H54 (cell line): ENCODE results near the gene MOSPD3.

ENCODE experiments used
- DNase-seq: peaks from one replicate; pipeline ENCODE4 v3.0.0; 2011; ENCODE audit warnings: low spot score, mixed read lengths; ENCODE audit not compliant: insufficient read length
- FAIRE-seq: peaks from 3 replicates; lab custom pipeline; 2011; peaks lifted over from hg19 to GRCh38; lab: Jason Lieb, UNC
- POLR2A ChIP-seq: IDR thresholded peaks from 2 replicates; pipeline ENCODE4 v1.6.1; 2011; ENCODE audit warnings: low read depth, mild to moderate bottlenecking, low read length

MOSPD3 gene

GRCh38 chr7:100571829-100572116 is 40.6 kb upstream of the MOSPD3 start:
- no peak for TF ChIP-seq POLR2A
- FAIRE-seq (no peak), DNase-seq (no peak)

DNA sequence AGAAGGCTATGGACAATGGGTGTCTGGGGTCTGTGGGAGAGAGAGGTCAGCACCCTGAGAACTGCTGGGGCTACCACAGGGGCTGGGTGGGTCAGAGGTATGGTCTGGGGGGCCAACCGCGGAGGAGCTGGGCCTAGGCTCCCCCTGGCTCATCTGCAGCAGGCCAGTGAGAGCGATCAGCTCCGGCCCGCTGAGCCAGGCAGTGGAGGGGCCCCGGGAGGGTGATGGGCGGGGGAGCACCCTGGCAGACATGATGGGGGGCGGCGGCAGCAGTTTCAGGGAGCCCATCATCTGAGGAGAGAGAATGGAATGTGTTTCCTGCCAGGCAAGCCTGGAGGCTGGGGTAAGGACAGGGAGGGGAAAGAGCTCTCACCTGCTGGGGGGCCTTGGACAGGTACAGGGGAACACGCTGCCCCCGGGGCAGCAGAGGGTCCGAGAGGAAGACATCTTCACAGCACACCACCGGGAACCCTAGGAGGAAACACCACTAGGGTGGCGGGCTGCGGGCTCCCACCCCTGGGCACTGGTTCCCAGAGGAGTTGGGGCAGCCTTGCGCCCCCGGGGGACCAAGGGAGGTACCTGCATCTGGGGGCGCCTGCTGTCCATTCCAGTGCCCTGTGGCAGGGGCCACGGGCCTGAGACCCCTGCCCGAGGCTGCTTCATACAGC is 39.9 kb upstream of the MOSPD3 start:
- TF ChIP-seq POLR2A = no peak
- DNase-seq (no peak), FAIRE-seq (no peak)

DNA sequence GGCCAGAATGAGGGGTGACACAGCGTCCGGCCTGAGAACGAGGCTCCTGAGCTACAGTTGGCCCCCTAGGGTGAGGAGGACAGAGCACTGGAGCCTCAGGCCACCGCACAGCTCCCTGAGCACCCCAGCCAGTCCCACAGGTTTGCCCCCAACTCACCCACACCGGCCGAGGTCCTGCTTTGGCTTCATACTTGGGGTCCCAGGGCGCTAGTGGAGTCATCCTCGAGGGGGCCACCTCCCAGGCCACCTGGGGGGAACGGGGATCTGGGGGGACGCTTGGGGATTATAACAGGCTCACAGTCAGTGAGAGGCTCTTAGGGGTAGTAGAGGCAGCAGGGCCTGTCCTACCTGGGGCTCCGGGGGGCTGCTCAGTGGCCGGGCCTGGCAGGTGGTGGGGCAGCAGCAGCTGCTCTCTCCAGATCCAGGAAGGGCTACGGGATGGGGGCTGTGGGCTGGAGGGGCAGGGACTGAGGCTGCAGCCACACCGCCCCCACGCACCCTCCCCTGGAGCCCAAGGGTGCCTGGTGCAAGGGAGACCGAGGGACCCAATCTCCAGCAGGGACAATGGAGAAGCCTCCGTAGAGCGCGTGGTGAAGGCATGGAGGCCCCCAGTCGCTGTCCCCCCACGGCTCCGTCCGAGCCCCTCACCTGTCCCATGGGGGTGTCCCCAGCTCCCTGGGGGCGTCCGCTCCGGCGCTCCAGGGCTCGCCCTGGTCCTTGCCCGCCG is 39.2 kb upstream of the MOSPD3 start:
- no peak for FAIRE-seq
- no peak for TF ChIP-seq POLR2A
- DNase-seq = no peak

GRCh38 chr7:100573691-100574361 is 38.5 kb upstream of the MOSPD3 start, which contains the start of gene SAP25:
SAP25 (minus strand) TSS chr7:100573900; CDS start chr7:100573742, 158 bp downstream.
- TF ChIP-seq POLR2A = no peak
- FAIRE-seq (no peak), DNase-seq (no peak)

DNA sequence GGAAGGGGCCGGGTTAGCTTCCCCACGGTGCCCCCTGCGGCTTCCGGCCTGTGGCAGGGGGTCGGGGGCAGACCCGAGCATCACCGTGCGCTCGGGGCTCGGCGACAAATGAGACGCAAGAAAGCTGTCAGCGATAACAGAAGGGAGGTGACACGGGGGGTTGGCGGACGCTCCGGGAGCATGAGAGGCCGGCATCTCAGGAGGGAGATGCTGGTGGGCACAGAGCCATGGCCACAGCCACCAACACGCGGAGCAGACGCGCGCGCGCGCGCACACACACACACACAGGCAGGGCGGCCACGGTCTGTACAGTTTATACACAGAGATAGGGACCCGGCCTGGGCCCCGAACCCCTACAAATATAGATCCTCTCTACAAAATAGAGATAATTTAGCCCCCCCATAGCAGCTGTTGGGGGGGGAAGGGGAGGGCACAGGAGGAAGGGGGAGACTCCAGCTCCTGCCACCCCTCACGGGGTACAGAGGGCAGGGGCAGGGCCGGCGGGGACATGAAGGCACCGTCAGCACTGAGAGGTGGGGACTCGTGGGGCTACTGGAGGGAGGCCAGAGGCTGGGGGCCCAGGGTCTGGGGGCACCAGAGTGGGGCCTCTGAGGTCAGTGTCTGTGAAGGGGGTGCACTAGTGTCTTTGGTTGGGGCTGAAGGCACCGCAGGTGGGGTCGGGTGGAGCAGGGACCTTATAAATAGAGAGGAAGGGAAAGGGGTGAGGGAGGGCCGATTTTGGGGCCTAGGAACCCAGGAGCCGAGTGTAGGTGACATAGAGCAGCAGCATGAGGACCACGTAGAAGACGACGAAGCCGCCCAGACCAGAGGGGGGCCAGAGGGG is 37.8 kb upstream of the MOSPD3 start:
- DNase-seq (no peak), FAIRE-seq (no peak)
- no peak for TF ChIP-seq POLR2A

- FAIRE-seq = no peak
- DNase-seq = no peak
- TF ChIP-seq POLR2A = no peak
These were observed 37.1 kb upstream of the MOSPD3 start for GRCh38 chr7:100575206-100575631.

- FAIRE-seq = no peak
- TF ChIP-seq POLR2A = no peak
- no peak for DNase-seq
These were observed 36.5 kb upstream of the MOSPD3 start for GRCh38 chr7:100575746-100576383.

DNA sequence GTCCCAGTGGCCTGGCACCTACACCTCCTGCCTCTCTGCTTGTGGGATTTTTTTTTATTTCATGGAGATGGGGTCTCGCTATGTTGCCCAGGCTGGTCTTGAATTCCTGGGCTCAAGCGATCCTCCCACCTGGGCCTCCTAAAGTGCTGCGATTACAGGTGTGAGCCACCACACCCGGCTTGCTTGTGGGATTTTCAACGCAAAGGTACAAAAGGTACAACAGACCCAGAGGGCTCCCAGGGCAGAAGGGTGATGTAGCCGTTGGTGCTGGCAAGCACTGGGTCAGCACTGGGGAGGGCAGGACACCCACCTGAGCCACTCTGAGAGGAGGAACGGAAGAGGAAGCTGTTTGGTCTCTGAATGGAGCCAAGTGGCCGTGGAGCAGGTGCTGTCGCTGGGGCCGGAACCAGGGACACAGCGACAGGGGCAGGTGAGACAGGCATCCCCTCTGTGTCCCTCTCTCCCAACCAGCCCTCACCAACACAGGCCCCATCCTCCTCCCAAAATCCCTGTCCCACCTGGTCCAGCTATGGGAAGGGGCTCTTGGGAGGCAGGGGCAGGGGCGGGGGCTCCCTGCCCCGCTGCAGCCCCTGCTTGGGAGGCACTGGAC is 35.9 kb upstream of the MOSPD3 start:
- no peak for DNase-seq
- no peak for TF ChIP-seq POLR2A
- no peak for FAIRE-seq

DNA sequence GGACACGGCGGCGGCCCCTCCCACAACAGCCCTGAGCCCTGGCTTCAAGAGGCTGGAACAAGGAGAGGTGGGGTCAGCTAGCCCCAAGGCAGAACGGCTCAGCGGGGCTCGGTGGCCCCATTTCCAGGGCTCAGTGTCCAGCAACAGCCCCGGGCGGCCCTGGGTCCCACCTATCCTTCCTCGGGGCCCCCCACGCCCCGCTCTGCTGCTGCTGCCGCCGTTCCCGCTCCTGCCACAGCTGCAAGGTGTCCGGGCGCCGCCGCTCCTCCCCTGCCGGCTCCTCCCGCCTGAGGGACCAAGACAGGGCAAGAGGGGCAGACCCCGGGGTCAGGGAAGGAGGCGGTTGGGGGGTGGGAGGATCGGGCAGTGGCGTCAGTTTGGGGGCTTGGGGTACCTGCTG is 35.2 kb upstream of the MOSPD3 start:
- no peak for TF ChIP-seq POLR2A
- DNase-seq (no peak), FAIRE-seq (no peak)

DNA sequence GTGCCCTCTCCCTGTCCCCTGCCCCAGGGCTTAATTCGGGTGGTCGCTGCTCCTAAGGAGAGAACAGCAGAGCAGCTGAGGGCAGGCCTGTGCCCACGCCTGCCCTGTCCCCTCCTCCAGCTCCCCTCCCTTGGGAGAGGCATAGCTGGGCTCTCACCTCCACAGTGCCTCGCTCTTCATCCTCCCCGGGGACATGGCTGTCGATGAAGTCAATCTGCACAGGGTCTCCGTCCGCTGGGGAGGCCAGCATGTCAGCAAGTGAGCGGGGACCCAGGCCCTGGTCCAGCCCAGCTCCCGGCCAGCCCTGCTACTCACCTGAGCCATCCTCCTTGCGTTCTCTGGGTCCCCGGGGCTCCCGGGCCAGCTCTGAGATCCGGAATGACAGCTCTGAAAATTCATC is 34.8 kb upstream of the MOSPD3 start:
- no peak for TF ChIP-seq POLR2A
- no peak for DNase-seq
- FAIRE-seq = no peak

- TF ChIP-seq POLR2A = no peak
- DNase-seq (no peak), FAIRE-seq (no peak)
These were observed 33.8 kb upstream of the MOSPD3 start for GRCh38 chr7:100578246-100579183.
